Pancreas (tissue), 10 donors: ENCODE measurements around the gene CCDC110. TPM values are rescaled to one million over a fixed set of nuclear protein-coding genes. Genes with fewer than 3 reads are reported as not detected.

ENCODE experiments used
- ATAC-seq, 4 donors: fragments of 200-7000 bp; cut with Tn5 transposase; one replicate each; pipeline versions ENCODE4 v1.8.0 to v1.9.1; 2020; ENCODE audit warnings: mild to moderate bottlenecking in 4 of 4, moderate library complexity in 4 of 4
- DNase-seq, 6 donors: peaks; one replicate each; pipeline ENCODE4 v3.0.0-alpha.2; 2020
- FAIRE-seq: peaks from 2 replicates; lab custom pipeline; 2012; peaks lifted over from hg19 to GRCh38; lab: Jason Lieb, UNC
- H3K27ac ChIP-seq, 4 donors: fragments of 200-600 bp; sonication (generic); 1 replicate in 3 of 4; 2 replicates in 1 of 4; pipeline versions ENCODE4 v1.5.0 to v1.8.0; 2020
- H3K27me3 ChIP-seq, 4 donors: fragments of 200-600 bp; one replicate each; pipeline ENCODE4 v1.8.0; 2021
- H3K36me3 ChIP-seq, 3 donors: fragments of 200-600 bp; sonication (generic) in 1 of 3; one replicate each; pipeline versions ENCODE4 v1.5.0 to v1.8.0; 2020 to 2021
- H3K4me1 ChIP-seq, 3 donors: fragments of 200-600 bp; one replicate each; pipeline ENCODE4 v1.8.0; 2021
- H3K4me3 ChIP-seq, 4 donors: fragments of 200-600 bp; sonication (generic) in 2 of 4; one replicate each; pipeline versions ENCODE4 v1.5.0 to v1.8.0; 2020 to 2021
- H3K9me3 ChIP-seq, 4 donors: fragments of 200-600 bp; one replicate each; pipeline ENCODE4 v1.8.0; 2021
- CTCF ChIP-seq, 4 donors: fragments of 200-600 bp; sonication (generic) in 3 of 4; IDR thresholded peaks; one replicate each; pipeline versions ENCODE4 v1.5.0 to v1.8.0; 2021; ENCODE audit warnings: antibody characterized with exemption in 4 of 4
- WGBS, 2 donors: extraction: QIAGEN DNeasy Blood & Tissue Kit; methylation state at CpG; one replicate each; pipeline ENCODE4 v1.1.7; 2013; 5-methylcytosine and 5-hydroxymethylcytosine counted together
- intact Hi-C, 3 donors: fragments of 100-400 bp; cut with DNase I; formaldehyde crosslinking; loops; one replicate each; pipeline versions ENCODE4 v1.11.1 to v1.14.2; 2022
- polyA plus RNA-seq, 2 donors: library from polyadenylated mRNA; stranded (reverse); fragments of 200-250 nt; gene quantifications; one replicate each; pipeline ENCODE4 v1.2.3, GENCODE V29; 2013
- total RNA-seq, 6 donors: library from RNA; stranded (reverse); fragmentation: NEBNext Ultra II Directional in 4 of 6; extraction: Animal tissue kit (Norgen Biotek cat#: 25700) in 4 of 6; gene quantifications; one replicate each; pipeline versions ENCODE4 v1.2.1 to v1.2.4, GENCODE V29; 2021 to 2023
- donor health status: healthy with polysubstance abuse.
- donor health status: DM: no; HTN: no; CAD: no; lungs with moderate emphysema.
- donor health status: DM: no; HTN: no; CAD: no.
- donor health status: control.
- donor health status: control.
- donor health status: Bipolar disorder and iron deficiency.
- donor health status: DM: yes; HTN: yes; CAD: no.
- donor health status: DM: no; HTN: no; CAD: no.
- donor health status: DM: no; HTN: no; CAD: no.
- donor health status: DM: yes; HTN: yes; CAD: no.

The CCDC110 gene
- total and polyA plus RNA-seq, 8 donors: 4.1 to 25.8 (median 14.9) TPM

GRCh38 chr4:185416955-185417354 lies 54.6 kb downstream of the CCDC110 start:
- ATAC-seq (no peak), FAIRE-seq (no peak), DNase-seq (no peak)
- no peaks in the 10 kb centered on the region for H3K27me3 ChIP-seq
- peaks cover 0 to 17% (median 8%) of the 10 kb centered on the region in 3 donors for H3K36me3 ChIP-seq
- no peak overlapping the region for H3K27ac ChIP-seq
- H3K4me1 ChIP-seq: peaks cover 0 to 3% (median 3%) of the 10 kb centered on the region in 3 donors
- H3K9me3 ChIP-seq: no peaks in the 10 kb centered on the region
- no peak overlapping the region for H3K4me3 ChIP-seq
- intact Hi-C loops: no loop called here
- no peak for TF ChIP-seq CTCF (IDR thresholded peaks at IDR 0.05)

- FAIRE-seq: no peak
- ATAC-seq: peak in 1 of 4 donors; percentile 23
- Histone ChIP-seq H3K27ac (no peak overlapping the region), H3K36me3 (peaks cover 0 to 21% (median 8%) of the 10 kb centered on the region in 3 donors), H3K4me3 (no peak overlapping the region), H3K4me1 (no peaks in the 10 kb centered on the region), H3K9me3 (no peaks in the 10 kb centered on the region), H3K27me3 (no peaks in the 10 kb centered on the region)
- TF ChIP-seq CTCF (IDR thresholded peaks at IDR 0.05): no peak
- 90 to 91% methylated on average over 5 of the region's 5 CpGs for WGBS, 2 donors
- intact Hi-C loops: no loop called here
- DNase-seq: no peak
Measured at GRCh38 chr4:185412412-185412811, 59.1 kb downstream of the CCDC110 start.

GRCh38 chr4:185411849-185412248 lies 59.7 kb downstream of the CCDC110 start:
- Histone ChIP-seq H3K4me1 (no peaks in the 10 kb centered on the region), H3K9me3 (no peaks in the 10 kb centered on the region), H3K36me3 (peaks cover 0 to 21% (median 8%) of the 10 kb centered on the region in 3 donors), H3K27me3 (no peaks in the 10 kb centered on the region), H3K4me3 (no peak overlapping the region), H3K27ac (no peak overlapping the region)
- no peak for TF ChIP-seq CTCF (IDR thresholded peaks at IDR 0.05)
- WGBS, 2 donors: 87 to 91% methylated on average over 5 of the region's 5 CpGs
- no peak for DNase-seq
- FAIRE-seq: no peak
- ATAC-seq: peak in 2 of 4 donors; percentile 34 to 38
- intact Hi-C loops: no loop called here

- intact Hi-C loops: no loop called here
- H3K4me3 ChIP-seq: no peak overlapping the region
- 93 to 96% methylated on average over 2 of the region's 2 CpGs for WGBS, 2 donors
- no peak overlapping the region for H3K27ac ChIP-seq
- DNase-seq (no peak), ATAC-seq (no peak), FAIRE-seq (no peak)
- H3K4me1 ChIP-seq: peaks cover 0 to 8% (median 4%) of the 10 kb centered on the region in 3 donors
- H3K36me3 ChIP-seq: peaks cover 0 to 10% (median 8%) of the 10 kb centered on the region in 3 donors
- no peak for TF ChIP-seq CTCF (IDR thresholded peaks at IDR 0.05)
- H3K9me3 ChIP-seq: no peaks in the 10 kb centered on the region
- no peaks in the 10 kb centered on the region for H3K27me3 ChIP-seq
Measured at GRCh38 chr4:185408432-185408831, 63.1 kb downstream of the CCDC110 start.

GRCh38 chr4:185405296-185405999 lies 66.1 kb downstream of the CCDC110 start:
- H3K9me3 ChIP-seq: no peaks in the 10 kb centered on the region
- DNase-seq (no peak), FAIRE-seq (no peak), ATAC-seq (peak; percentile 57 to 85 (median 76))
- H3K36me3 ChIP-seq: peaks cover 0 to 7% (median 0%) of the 10 kb centered on the region in 3 donors
- no peak overlapping the region for H3K4me3 ChIP-seq
- 45 to 49% methylated on average over 6 of the region's 6 CpGs for WGBS, 2 donors
- H3K4me1 ChIP-seq: peaks cover 0 to 14% (median 5%) of the 10 kb centered on the region in 3 donors
- no peaks in the 10 kb centered on the region for H3K27me3 ChIP-seq
- no peak for TF ChIP-seq CTCF (IDR thresholded peaks at IDR 0.05)
- H3K27ac ChIP-seq: peak overlapping the region in 2 of 4 donors; percentile 57 to 67
- intact Hi-C loops: no loop called here
